Gastroesophageal sphincter (tissue), 3 donors: Measurements from ENCODE around the gene COL11A1.

Source experiments
- EP300 ChIP-seq: sonication (generic); formaldehyde crosslinking; IDR thresholded peaks from one replicate; pipeline ENCODE4 v1.6.1; 2017; ENCODE audit warnings: antibody characterized with exemption, mild to moderate bottlenecking
- POLR2A ChIP-seq, 2 donors: fragments of 450-650 bp; IDR thresholded peaks; one replicate each; pipeline ENCODE4 v1.6.1; 2017; ENCODE audit warnings: antibody characterized with exemption in 2 of 2, mild to moderate bottlenecking in 2 of 2, moderate library complexity in 1 of 2
- POLR2AphosphoS5 ChIP-seq: sonication (generic); formaldehyde crosslinking; IDR thresholded peaks from one replicate; pipeline ENCODE4 v1.6.1; 2017; ENCODE audit warnings: antibody characterized with exemption
- TF ChIP-seq, protein P1 (sequence below), 4 experiments: fragments of 200-600 bp in 2 of 4; fragments of 450-650 bp in 2 of 4; sonication (generic) in 1 of 4; IDR thresholded peaks; one replicate each; pipeline ENCODE4 v1.5.1; 2017 to 2019; ENCODE audit warnings: antibody characterized with exemption in 4 of 4, mild to moderate bottlenecking in 2 of 4, moderate library complexity in 2 of 4

DNA sequence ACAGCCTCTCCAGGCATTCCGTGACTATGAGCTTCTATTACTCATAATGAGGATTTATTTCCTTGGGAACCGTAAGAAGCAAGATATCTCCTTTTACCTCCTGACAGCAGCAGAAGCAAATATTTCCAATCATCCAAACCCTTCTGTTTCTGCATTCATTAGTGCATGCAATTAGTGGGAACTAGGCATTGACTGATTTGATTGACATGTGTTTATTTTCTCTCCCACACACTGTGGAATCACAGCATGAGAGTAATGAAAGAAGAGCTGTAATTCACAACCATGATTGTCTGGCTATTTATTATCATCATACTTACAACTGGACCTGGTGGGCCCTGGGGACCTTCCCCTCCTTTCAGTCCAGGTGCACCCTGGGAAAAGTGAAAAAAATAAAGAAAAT is 146.8 kb downstream of the COL11A1 start:
- no peak for TF ChIP-seq POLR2AphosphoS5
- TF ChIP-seq, protein P1, sequence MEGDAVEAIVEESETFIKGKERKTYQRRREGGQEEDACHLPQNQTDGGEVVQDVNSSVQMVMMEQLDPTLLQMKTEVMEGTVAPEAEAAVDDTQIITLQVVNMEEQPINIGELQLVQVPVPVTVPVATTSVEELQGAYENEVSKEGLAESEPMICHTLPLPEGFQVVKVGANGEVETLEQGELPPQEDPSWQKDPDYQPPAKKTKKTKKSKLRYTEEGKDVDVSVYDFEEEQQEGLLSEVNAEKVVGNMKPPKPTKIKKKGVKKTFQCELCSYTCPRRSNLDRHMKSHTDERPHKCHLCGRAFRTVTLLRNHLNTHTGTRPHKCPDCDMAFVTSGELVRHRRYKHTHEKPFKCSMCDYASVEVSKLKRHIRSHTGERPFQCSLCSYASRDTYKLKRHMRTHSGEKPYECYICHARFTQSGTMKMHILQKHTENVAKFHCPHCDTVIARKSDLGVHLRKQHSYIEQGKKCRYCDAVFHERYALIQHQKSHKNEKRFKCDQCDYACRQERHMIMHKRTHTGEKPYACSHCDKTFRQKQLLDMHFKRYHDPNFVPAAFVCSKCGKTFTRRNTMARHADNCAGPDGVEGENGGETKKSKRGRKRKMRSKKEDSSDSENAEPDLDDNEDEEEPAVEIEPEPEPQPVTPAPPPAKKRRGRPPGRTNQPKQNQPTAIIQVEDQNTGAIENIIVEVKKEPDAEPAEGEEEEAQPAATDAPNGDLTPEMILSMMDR (IDR thresholded peaks at IDR 0.05), result no peak
- TF ChIP-seq POLR2A (IDR thresholded peaks at IDR 0.05), result no peak
- TF ChIP-seq EP300, result no peak
